GM21447 (cell line): Measurements from ENCODE around the gene TSC22D4.
"Not testable (repeated sequence)": the region's sequence is repeated elsewhere in the genome, so short reads cannot be mapped to it uniquely, and the experiment has no call there.

Experiments used
- ATAC-seq: cut with Tn5 transposase; IDR thresholded peaks from one replicate; pipeline ENCODE4 v1.9.1; 2021; ENCODE audit not compliant: unreplicated experiment

Gene TSC22D4

DNA sequence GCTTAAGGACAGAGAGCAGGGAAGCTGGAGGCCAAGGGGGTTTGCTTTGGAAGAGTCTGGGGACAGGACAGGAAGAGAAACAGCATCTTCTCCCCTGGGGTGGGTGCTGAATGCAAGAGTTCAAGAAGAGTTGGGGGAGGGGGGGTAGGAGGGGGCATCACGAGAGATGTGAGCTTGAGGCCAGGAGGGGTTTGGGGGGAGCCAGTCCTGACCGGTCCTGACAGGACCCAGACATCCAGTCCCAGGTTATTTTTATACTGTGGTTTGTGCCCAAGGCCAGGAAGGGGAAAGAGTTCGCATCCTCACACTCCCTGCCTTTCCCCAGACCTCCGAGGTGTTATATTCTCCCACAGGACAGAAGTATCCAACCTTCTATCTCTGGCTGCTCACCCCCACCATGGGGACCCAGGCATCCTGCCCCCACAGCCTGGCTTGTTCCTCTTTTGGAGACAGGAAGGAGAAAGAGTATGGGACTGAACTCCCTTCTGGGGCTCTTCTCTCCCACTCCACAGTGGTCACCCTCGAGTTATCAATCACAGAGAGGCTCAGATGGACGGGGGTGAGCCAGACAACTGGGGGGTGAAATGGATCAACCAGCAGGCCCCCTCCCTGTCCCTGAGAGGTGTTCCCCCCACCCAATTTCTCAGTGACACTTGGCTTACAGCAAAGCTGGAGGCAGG lies 2.8 kb downstream of the TSC22D4 start:
- ATAC-seq, result no peak

DNA sequence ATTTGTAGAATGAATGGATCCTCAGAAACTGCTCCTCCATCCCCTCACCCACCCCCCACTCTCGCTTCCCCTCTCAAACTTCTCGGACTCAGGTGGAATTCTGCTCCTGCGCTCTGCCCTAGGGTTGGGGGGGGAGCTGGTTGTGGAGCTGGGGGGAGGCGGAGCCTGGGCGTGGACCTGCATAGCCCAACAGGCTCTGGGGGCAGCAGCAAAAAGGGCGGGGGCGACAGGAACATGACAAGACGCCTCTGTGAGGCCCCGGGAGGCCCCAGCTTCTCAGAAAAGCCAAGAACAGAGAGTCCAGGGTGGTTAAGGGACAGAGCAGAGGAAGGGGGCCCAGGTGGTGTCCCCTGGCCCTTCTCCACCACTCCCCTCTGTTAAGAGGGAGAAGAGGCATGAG lies 3.5 kb downstream of the TSC22D4 start:
- ATAC-seq, result no peak

DNA sequence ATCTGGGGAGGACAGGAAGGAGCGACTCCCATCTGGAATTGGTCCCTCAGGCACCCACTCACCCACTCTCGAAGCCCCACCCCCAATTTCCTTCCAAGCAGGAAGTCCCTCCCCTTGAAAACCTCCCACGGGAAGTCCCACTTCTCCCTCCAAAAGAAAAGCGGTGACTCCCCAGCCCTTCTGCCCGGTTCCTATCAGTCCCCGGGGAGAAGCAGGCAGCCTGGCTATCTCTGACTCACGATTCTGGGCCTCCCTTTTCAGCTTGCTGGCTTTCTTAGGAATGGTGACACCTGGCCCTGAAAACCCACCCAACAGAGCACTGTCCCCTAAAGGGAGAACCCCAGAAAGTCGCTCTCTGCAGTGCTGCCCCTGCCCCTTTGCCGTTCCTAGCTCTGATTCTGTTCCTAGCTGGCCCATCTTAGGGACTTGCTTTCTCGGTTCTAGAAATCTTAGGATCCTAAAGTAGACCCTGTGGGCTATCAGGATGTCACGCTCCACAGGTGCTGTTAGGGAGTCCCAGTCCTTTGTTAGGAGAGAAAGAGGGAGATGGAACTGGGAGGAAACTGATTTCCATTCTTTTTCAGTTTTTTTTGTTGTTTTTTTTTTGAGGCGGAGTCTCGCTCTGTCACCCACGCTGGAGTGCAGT lies 6.0 kb downstream of the TSC22D4 start:
- ATAC-seq, result no peak

DNA sequence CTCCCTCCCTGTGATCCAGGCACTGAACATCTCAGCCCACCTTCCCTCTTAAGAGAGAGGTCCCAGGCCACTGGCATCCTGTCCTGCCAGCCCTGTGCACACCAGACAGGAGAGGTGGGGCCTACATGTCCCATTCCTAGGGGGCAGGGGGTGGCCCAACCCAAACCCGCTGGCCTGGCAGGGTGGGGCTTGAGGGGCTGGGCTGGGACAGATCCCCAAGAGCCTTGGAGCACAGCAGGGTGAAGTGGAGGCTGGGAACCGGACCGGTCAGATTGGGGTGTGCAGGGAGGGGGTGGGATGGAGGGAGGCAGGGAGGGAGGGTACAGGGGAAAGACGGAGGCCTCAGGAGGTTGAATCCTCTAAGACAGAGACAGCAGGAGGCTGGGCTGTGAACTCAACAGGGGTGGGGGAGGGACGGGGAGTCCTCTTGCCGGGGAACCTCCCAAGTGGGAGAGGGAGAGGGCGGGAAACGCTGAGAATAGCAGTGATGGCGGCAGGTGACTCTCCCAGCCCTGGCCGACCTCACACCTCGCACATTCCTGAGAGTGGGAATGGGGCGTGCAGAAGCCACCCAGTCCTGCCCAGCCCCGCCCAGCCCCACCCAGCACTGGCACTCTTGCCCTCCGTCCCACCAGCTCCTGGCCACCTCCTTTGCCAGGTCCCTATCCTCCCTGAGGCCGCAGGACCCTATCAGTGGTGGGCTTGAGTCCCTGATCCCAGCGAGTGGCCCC lies 6.7 kb downstream of the TSC22D4 start:
- no peak for ATAC-seq

DNA sequence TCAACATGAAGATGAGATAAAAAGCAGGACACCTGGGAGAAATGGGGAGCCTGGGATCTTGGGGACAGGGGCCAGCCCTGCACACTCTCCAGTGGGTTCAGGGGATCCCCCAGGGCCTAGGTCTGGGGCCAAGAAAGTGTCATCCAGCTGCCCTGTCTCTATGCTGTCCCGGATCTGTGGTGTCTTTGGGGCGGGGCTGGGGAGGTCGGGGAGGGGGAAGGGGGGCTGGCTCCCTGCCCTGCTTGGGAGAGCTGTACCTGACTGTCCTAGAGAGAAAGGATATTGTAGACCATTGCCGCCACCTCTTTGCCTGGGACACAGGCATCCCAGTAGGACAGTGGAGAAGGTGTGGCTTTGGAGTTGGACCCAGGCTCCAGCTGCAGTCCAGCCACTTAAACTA lies 8.0 kb downstream of the TSC22D4 start:
- ATAC-seq, result no peak

DNA sequence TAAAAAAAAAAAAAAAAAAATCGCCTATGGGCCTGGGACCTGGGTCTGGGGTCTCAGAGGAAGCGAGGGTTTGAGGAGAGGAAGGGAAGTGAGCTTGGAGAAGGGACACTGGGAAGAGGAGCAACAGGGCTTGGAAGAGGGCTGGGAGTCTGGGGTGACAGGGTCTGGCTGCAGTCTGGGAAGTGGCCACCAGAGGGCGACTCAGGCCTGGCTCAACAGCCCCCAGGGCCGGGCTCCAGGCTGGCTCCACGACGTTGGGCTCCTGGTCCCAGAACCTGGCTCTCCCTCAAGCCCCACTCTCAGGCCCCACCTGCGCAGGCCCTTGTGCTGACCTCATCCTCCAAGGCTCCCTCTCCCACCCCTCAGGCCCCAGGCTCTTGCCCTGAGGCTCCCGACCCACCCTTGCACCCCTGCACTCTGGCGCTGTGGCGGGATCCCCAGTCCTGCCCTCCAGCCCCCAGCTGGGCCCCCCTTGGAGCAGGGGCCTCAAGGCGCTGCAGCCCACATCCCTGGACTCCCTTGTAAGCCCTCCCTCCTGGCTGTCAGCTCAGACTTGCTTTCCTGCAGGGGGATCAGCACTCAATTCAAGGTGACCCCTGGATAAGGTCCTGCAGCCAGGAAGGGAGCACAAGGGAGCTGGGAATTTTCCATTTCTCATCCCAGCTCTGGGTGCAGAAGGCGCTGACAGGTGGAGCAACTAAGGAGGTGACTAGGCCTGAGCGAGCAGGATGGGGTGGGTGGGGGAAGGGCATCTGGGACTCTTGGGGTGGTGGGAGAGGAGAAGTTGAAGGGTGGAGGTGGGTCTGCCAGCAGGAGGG lies 9.6 kb downstream of the TSC22D4 start:
- ATAC-seq, result no peak

DNA sequence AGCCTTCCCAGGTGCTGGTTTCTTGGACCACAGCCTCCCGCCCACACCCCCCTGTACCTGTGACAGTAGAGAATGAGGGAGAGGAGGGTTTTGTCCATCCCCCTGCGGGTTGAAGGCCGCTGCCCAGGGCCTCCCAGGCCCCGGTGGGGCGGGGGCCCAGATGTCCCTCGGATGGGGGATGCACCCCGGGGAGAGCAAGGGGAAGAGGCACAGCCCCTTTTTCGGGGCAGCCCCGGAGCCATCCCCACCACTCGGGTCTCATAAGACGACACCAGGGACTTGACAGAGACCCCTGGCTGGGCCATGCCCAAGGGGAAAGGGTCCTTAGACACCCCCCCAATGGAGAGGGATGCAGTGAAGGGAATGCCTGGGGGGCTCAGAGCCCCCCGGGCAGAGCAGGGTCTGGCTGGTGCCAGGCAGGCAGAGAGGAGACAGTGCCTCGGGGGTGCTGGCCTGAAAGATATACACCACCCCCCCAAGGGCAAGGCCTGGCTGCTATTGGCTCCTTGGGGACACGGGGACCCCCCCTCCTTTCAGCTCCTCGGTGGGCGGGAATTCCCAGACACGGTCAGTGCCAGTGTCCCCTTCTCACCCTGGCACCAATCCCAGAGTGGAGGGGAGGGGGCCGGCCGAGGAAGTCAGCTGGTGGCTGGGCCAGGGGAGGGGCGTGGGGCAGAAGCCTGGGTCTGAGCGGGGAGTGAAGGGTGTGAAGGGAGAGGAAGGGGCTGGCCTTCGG lies 11.2 kb downstream of the TSC22D4 start:
- ATAC-seq, result no peak

DNA sequence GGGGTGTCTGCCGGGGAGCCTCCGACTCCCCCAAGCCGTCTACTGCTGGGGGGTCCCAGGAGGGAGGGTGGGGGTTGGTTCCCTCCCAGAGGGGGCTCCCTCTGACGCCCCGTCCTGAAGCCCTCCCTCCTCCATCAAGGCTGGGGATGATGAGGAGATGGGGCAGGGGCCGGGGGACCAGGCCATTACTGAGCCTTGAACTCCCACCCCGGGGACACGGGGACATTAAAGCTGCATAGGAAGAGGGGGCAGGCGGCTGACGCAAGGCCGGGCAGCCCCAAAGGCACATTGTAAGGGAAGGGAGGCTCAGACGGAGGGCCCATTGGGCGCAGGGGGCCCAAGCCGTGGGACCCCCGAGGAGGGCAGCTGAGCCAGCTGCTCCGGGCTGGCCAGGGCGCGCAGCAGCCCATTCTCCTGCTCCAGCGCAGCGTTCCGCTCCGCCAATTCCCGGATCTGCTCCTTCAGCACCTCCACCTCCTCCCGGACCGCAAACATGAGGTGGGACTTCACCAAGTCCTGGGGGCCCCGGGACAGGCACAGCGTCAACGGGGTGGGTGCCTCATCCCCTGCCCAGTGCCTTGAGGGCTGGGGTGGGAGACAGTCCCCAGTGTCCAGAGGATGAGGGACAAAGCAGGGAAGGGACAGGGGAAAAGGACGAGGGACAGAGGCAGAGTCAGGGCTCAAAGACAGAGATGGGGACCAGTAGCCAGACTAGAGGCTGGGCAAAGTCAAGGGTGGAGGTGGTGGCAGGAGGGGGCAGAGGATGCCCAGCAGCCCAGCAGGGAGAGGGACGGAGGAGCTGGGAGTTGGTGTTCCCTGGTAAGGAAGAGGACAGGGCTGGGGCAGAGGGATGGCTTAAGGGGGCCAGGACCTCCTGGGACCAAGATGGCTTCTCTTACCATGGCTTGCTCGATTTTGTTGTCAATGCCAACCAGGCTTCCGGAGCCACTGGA lies 12.1 kb downstream of the TSC22D4 start:
- ATAC-seq, result no peak

DNA sequence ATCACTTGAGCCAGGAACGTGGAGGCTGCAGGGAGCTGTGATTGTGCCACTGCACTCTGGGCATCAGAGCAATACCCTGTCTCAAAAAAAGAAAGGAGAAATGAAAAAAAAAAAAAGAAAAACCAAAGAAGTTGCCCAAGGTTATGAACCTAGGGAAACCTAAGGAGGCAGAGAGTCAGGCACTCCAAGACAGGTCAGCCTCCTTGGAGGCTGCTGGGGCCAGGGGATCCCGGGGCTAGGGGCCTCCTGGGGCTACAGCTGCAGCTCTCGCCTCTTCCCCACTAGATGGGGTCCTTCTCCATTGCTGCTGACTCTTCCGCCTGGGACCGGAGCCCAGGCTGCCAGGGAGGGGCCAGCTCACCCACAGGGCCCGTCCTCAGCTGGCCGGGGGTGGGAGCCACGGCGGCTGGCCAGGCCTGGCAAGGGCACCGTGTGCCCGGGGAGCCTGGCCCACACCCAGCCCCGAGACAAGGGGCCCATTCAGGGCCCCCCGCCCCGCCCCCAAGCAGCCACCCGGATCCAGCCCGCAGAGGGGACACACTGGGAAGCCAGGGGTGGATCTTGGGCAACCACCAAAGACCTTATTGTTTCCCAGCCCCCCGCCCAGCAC lies 13.2 kb downstream of the TSC22D4 start:
- ATAC-seq, result no peak

DNA sequence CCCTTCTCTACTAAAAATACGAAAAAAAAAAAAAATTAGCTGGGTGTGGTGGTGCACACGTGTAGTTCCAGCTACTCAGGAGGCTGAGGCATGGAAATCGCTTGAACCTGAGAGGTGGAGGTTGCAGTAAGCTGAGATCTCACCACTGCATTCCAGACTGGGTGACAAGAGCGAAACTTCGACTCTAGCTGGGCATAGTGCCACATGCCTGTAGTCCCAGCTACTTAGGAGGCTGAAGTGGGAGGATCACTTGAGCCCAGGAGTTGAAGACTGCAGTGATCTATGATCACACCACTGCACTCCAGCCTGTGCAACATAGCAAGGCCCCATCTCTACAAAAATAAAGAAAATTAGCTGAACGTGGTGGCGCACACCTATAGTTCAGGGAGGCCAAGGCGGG lies 13.7 kb downstream of the TSC22D4 start:
- no peak for ATAC-seq

DNA sequence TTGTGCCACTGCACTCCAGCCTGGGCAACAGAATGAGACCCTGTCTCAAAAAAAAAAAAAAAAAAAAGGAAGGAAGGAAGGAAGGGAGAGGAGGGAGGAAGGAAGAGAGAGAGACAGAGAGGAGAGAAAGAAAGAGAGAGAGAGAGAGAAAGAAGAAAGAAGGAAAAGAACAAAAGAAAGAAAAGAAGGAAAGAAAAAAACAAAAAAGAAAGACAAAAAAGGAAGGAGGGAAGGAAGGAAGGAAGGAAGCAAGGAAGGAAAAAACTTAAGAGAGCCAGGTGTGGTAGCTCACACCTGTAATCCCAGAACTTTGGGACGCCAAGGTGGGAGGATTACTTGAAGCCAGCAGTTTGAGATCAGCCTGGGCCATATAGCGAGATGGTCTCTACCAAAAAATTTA lies 14.2 kb downstream of the TSC22D4 start:
- ATAC-seq, result no peak

DNA sequence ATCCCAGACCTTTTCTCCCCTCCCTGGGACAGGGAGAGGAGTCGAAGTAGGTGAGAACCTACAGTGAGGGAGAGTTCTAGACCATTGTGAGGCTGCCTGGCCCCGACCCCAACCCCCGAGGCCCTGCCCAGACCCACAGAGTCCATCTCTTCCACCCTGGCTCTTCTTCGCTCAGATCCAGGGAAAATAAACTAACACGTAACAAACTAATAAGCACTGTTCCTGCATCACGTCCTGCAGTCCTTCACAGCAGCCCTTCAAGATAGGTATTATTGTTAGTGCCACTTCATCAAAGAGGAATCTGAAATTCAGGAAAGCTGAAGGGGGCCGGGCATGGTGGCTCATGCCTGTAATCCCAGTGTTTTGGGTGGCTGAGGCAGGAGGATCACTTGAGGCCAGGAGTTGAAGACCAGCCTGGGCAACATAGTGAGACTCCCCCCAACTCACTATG lies 14.8 kb downstream of the TSC22D4 start, which contains the start of gene SPACDR:
SPACDR (minus strand) TSS at position 51 of the 451 bp plus-strand sequence. CDS start 235 bp downstream, outside the sequence.
- no peak for ATAC-seq

DNA sequence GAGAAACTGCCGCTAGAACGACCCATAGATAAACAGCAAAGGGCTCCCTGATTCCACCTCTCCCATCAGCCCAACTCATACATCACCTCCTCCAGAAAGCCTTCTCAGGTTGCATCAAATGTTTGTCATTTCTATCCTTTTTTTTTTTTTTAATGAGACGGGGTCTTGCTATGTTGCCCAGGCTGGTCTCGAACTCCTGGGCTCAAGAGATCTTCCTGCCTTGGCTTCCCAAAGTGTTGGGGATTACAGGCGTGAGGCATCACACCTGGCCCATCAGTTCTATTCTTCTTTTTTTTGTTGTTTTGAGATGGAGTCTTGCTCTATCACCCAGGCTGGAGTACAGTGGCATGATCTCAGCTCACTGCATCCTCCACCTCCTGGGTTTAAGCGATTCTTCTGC lies 22.0 kb downstream of the TSC22D4 start:
- no peak for ATAC-seq

DNA sequence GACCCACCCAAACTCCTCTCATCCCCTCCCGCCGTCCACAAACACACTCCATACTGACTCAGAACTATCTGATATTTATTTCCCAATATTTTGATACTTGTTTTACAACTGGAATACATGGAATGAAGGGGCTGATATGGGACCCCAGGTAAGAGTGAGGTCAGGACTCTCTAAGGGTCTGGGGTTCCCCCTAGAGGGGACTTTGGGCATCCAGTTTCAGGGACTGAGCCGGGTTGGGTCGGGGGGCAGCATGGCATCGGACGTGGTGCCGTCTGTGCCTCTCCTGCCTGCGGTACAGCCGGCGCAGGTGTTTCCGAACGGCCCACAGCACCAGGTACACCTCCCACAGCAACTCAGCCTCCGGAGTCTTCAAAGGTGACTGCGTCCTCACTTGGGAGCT lies 22.5 kb downstream of the TSC22D4 start:
- no peak for ATAC-seq

DNA sequence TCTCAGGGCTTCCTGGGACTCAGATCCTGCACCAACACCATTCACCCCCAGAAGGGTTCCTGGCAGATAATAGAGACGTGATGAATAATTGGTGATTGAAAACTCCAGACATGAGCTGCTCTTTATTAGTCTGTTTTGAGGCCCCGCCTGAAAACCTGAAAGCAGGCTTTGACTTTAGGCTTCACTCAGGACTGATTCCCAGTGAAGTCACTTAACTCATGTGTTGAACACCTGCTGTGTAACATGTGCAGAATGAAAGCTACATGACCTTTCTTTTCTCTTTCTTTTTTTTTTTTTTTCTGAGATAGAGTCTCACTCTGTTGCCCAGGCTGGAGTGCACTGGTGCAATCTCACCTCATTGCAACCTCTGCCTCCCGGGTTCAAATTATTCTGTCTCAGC lies 23.8 kb downstream of the TSC22D4 start:
- no peak for ATAC-seq

DNA sequence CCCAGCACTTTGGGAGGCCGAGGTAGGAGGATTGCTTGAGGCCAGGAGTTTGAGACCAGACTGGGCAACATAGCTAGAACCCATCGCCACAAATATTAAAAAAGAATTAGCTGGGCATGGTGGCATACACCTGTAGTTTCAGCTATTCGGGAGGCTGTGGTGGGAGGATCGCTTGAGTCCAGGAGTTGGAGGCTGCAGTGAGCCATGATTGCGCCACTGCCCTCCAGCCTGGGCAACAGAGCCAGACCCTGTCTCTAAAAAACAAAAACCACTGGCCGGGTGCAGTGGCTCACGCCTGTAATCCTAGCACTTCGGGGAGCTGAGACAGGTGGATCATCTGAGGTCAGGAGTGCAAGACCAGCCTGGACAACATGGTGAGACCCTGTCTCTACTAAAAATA lies 25.2 kb downstream of the TSC22D4 start:
- ATAC-seq, result not testable (repeated sequence)

DNA sequence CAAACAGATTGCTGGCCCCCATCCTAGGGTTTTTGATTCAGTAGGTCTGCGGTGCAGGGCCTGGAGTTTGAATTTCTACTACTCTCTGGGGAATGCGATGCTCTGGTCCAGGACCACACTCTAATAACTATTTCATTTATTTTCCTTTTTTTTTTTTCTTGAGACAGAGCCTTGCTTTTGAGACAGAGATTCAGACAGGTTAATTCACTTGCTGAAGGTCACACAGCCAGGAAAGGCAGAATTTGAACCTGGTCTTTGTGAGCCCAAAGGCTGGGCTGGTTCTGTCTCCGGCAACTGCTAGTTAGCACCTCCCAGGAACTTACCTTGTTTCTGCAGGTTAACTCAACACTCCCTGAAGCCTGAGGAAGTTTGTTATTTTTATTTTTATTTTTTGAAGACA lies 26.5 kb downstream of the TSC22D4 start:
- ATAC-seq, result no peak

DNA sequence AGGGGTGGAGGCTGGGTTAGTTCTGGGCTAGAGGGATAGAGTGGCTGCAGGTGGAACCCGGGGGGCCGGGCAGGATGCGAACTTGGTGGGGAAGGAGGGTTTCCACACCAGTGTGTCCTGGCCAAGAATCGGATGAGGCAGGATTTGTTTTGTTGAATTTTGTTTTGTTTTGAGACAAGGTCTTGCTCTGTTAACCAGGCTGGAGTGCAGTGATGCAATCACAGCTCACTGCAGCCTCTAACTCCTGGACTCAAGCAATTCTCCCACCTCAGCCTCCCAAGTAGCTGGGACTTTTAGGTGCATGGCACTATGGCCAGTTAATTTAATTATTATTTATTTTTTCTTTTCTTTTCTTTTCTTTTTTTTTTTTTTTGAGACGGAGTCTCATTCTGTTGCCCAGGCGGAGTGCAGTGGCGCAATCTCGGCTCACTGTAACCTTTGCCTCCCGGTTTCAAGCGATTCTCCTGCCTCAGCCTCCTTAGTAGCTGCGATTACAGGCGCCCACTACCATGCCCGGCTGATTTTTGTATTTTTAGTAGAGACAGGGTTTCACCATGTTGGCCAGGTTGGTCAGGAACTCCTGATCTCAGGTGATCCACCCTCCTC lies 29.7 kb downstream of the TSC22D4 start:
- ATAC-seq, result no peak

DNA sequence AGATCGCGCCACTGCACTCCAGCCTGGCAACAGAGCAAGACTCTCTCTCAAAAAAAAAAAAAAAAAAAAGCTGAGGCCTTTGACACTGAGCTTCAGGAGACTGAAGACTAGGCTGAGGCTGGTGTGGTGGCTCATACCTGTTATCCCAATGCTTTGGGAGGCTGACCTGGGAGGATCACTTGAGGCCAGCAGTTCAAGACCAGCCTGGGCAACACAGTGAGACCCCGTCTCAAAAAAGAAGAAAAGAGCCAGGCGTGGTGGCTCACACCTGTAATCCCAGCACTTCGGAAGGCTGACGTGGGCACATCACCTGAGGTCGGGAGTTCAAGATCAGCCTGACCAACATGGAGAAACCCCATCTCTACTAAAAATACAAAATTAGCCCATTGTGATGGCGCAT lies 31.7 kb downstream of the TSC22D4 start:
- not testable (repeated sequence) for ATAC-seq
